GM19351 (cell line): ENCODE results near the gene VGF.

Source experiments
- ATAC-seq: cut with Tn5 transposase; IDR thresholded peaks from one replicate; pipeline ENCODE4 v1.9.1; 2021; ENCODE audit warnings: mild to moderate bottlenecking, moderate library complexity; ENCODE audit not compliant: unreplicated experiment

VGF gene

DNA sequence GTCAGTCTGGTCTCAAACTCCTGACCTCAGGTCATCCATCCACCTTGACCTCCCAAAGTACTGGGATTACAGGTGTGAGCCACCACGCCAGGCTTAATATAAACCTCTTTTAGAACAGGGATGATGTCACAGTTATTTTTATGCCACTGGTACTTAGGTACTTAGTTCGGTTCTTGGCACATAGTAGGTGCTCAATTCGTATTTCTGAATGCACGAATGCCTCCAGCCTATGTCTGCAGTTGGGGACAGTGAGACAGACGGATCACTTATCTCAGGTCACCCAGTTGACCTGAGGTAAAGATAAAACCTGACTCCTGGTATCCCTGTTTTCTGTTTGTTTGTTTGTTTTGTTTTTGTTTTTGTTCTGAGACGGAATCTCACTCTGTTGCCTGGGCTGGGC, 20.8 kb upstream of the VGF start:
- ATAC-seq: no peak

GRCh38 chr7:101185258-101185839, 20.0 kb upstream of the VGF start:
- ATAC-seq: no peak

GRCh38 chr7:101180130-101180755, 14.9 kb upstream of the VGF start, which contains the start of gene NAT16:
NAT16 (minus strand) TSS chr7:101180293; CDS start chr7:101174807, 5,486 bp downstream.
- no peak for ATAC-seq

- ATAC-seq: no peak
These were observed 14.3 kb upstream of the VGF start for GRCh38 chr7:101179713-101180112.

DNA sequence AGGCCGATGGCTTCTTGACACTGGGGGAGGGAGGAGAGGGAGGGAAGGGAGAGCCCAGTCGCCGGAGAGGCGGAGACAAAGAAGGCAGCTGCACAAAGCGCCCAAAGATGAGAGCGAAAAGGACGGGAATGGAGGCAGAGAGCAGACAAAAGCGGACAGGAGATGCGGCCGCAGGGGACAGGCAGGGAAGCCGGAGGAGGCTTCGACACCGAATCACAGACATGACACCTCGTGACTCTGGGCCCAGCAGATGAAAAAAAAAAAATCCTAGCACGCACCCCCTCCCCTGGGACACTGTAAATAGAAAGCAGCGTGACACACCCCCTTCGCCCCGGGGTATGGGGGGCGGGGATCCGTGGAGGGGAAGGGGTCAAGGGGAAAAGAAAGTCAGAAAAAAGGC, 13.7 kb upstream of the VGF start:
- no peak for ATAC-seq

DNA sequence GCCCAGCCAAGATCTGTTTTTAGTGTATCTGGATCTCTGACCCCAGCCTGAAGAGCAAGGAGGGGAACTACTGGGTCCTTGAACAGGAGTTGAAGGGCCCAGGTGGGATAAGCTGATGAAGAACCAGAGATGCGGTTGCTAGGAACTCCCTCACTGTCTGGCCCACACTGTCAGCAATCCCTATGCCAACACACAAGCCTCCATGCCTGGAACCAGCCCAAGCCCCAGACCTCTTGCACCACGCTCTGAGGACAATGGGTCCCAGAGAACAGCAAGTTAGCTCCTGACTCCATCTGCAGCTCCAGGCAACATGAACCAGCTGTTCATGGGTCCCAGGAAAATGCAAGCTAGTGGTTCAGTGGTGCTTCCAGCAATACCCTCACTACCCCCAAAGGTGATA, 12.3 kb upstream of the VGF start:
- ATAC-seq: no peak

DNA sequence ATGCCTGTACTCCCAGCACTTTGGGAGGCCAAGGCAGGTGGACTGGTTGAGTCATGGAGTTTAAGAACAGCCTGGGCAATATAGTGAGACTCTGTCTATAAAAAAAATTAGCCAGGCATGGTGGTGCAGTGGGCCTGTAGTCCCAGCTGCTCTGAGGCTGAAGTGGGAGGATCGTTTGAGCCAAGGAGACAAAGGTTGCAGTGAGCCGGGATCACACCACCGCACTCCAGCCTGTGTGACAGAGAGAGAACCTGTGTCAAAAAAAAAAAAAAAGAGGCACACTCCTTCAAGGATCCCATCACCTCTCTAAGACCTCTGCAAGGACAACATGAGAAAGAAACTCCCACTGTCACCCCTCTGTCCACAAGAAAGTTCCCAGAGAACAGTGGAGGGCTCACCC, 10.3 kb upstream of the VGF start:
- ATAC-seq: no peak

DNA sequence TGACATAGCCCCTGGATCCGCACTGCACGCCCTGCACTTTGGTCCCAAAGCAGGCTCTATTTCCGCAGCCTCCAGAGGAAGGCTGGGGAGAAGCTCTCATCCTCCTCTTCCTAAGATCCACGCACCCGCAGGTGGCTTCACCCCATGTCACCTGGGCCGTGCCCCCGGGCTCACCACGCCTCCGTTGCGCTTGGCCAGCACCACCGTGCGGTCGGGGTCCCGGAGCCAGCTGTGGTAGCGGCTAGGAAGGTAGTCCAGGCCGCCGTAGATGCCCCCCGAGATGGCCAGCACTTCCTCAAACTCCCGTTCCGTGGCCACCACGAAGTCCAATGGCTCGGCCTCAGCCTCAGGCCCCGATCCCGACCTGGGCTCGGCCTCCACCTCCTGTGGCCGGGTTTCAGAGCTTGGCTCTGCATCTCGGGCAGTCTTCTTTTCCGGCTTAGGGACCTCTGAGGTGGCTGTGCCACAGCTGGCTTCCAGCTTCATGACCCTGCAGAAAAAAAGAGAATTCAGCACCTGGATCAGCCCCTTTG, 9.0 kb upstream of the VGF start:
- ATAC-seq: no peak

DNA sequence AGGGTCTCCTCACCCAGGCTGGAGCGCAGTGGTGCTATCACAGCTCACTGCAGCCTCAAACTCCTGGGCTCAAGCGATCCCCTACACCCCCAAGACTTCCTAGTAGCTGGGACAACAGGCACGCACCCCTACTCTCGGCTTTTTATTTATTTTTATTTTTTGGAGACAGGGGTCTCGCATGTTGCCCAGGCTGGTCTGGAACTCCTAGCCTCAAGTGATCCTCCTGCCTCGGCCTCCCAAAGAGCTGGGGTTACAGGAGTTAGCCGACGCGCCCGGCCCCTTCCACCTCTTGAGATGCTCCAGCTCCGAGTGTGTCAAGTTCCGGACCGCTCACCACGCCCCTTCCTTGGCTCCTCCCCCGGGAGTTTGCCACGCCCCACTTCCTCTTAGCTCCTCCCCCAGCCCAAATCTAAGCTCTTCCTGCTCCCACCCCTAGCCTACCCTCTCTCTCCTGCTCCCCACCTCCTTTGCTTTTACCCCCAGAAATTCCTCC, 8.4 kb upstream of the VGF start:
- ATAC-seq: peak; percentile 56

DNA sequence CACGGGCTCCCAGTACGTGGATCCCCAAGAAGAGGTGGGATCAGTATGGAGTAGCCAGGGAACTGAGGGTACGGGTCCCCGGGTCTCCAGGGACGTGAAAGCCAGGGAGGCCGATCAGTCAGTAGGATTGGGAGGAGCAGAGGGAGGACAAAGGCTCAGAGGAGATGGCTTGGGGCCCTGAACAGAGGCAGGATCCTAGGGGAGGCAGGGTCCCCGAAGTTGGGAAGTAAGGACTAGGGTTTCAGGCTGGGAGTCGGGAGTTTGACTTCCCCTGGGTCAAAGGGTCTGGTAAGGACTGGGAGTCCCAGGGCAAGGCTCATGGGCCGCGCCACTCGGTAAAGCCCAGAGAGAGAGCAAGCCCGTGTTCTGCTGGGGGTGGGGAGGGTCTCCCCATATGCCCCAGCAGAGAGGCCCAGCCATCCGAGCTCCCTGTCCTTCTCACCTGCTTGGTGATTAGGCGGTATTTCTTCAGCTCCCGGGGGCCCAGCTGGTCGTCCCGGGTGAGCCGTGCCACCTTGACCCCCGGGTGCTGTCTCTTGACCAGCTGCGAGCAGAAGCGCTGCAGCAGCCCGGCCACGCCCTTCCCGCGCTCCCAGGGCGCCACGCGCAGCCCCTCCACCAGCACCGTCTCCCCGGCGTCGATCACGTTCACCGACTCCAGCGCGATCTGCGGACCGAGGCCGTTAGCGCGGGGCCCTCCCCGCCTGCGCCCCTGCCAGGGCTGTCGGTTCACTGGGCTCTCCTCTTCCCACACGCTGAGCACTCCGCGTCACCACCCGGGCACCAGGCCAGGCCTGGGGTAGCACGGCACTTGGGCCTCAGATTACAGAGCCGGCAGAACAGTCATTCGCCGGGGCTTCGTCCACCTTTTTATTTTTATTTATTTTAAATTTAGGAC, 7.7 kb upstream of the VGF start:
- no peak for ATAC-seq

DNA sequence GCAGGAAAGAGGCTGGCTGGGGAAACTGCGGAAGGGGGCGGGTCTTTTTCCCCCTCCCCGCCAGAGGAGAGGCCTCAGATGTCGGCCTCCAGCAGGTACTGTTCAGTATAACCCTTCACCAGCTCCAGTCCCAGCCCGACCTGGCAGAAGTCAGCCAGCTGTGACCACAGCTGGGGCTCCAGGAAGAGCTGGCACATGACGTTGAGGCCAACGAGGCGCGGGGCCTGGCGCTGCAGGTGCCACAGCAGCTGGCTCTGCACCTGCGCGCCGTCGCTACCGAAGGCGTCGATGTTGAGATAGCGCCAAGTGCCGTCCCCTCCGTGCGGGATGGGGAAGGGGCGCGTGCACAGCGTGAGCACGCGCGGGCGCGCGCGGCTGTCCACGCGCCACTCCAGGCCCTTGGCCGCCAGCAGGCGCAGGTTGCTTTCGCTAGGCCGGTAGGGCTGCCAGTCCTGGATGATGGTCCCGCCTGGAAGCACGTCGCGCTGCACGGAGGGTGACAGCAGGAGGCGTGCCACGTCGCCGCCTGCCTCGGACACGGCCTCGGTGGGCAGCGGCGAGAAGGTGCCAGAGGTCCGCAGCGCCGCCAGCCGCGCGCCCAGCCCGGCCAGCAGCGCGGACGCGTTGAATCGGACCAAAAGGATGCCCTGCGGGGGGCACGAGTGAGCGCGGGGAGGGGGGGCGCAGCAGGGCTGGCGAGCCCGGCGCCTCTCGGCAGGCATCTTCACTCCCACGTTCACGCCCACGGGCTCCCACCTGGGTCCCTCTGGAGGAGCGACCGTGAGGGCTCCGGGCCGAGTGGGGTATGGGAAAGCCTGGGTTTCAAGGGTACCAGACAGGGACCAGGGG, 6.9 kb upstream of the VGF start:
- no peak for ATAC-seq

DNA sequence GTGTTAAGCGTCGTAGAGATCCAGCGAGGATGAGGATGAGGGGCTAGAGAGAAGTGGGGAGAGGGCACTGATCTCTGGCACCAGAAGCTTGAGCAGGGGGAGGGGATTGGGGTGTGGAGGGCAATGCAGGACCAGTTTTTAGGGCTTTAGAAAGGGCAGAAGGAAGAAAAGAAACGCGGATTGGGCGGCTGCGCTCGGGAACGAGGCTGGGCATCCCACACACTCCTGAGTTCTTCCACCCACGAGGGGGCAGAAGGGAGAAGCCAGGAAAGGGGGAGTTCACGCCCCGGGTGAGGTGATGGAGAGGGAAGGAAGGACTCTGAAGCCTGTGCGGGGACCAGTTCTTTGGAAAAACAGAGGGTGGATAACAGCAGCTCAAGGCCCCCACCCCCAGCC, 6.1 kb upstream of the VGF start:
- ATAC-seq: no peak

- ATAC-seq: no peak
These were observed 5.5 kb upstream of the VGF start for GRCh38 chr7:101170617-101171441.

- no peak for ATAC-seq
These were observed 4.6 kb upstream of the VGF start for GRCh38 chr7:101169838-101170551.

GRCh38 chr7:101169110-101169837, 3.9 kb upstream of the VGF start:
- ATAC-seq: no peak

- no peak for ATAC-seq
These were observed 3.2 kb upstream of the VGF start for GRCh38 chr7:101168412-101169049.

GRCh38 chr7:101167645-101168411, 2.5 kb upstream of the VGF start:
- no peak for ATAC-seq
